GM23248 (cell line): Measurements from ENCODE around the gene SLC16A8. TPM values are rescaled to one million over a fixed set of nuclear protein-coding genes. Genes with fewer than 3 reads are reported as not detected.

Experiments used
- DNase-seq: peaks from one replicate; pipeline ENCODE4 v3.0.0-alpha.2; 2015
- H2AFZ ChIP-seq: fragments of 200-600 bp; sonication (generic); 2 replicates; pipeline ENCODE4 v1.6.1; 2016; ENCODE audit warnings: antibody characterized with exemption
- H3F3A ChIP-seq: fragments of 200-600 bp; sonication (generic); 2 replicates; pipeline ENCODE4 v1.6.1; 2016; ENCODE audit warnings: mild to moderate bottlenecking, antibody characterized with exemption, mixed run types; ENCODE audit not compliant: insufficient read depth
- H3K27ac ChIP-seq: fragments of 200-600 bp; sonication (generic); 2 replicates; pipeline ENCODE4 v1.5.1; 2016; ENCODE audit warnings: mild to moderate bottlenecking
- H3K27me3 ChIP-seq: fragments of 200-600 bp; sonication (generic); replicated peaks from 2 replicates; pipeline ENCODE4 v1.6.1; 2016; ENCODE audit warnings: mild to moderate bottlenecking; ENCODE audit not compliant: insufficient read depth
- H3K36me3 ChIP-seq: fragments of 200-600 bp; sonication (generic); 2 replicates; pipeline ENCODE4 v1.6.1; 2016; ENCODE audit warnings: low read depth, mild to moderate bottlenecking
- H3K4me1 ChIP-seq: fragments of 200-600 bp; sonication (generic); 2 replicates; pipeline ENCODE4 v1.6.1; 2016; ENCODE audit warnings: mild to moderate bottlenecking; ENCODE audit not compliant: insufficient read depth
- H3K4me2 ChIP-seq: fragments of 200-600 bp; sonication (generic); one replicate; pipeline ENCODE4 v1.6.1; 2016; ENCODE audit warnings: mild to moderate bottlenecking; ENCODE audit not compliant: unreplicated experiment
- H3K4me3 ChIP-seq: fragments of 200-600 bp; sonication (generic); 2 replicates; pipeline ENCODE4 v1.5.1; 2016; ENCODE audit warnings: mild to moderate bottlenecking
- H3K79me2 ChIP-seq: fragments of 200-600 bp; sonication (generic); 2 replicates; pipeline ENCODE4 v1.6.1; 2016; ENCODE audit warnings: mild to moderate bottlenecking; ENCODE audit not compliant: insufficient read depth
- H3K9ac ChIP-seq: fragments of 200-600 bp; sonication (generic); 2 replicates; pipeline ENCODE4 v1.6.1; 2016; ENCODE audit warnings: mild to moderate bottlenecking
- H3K9me2 ChIP-seq: fragments of 200-600 bp; sonication (generic); 2 replicates; pipeline ENCODE4 v1.6.1; 2016; ENCODE audit warnings: mixed run types, mild to moderate bottlenecking, moderate library complexity; ENCODE audit not compliant: insufficient read depth
- H3K9me3 ChIP-seq: fragments of 200-600 bp; sonication (generic); one replicate; pipeline ENCODE4 v1.6.1; 2017; ENCODE audit warnings: low read depth
- H4K20me1 ChIP-seq: fragments of 200-600 bp; sonication (generic); 2 replicates; pipeline ENCODE4 v1.6.0; 2016; ENCODE audit not compliant: insufficient read depth
- EZH2 ChIP-seq: fragments of 200-600 bp; sonication (generic); IDR thresholded peaks from 2 replicates; pipeline ENCODE4 v1.6.1; 2018; ENCODE audit warnings: antibody characterized with exemption, mild to moderate bottlenecking; ENCODE audit not compliant: insufficient read depth, poor library complexity, severe bottlenecking
- EZH2phosphoT487 ChIP-seq: fragments of 200-600 bp; sonication (generic); IDR thresholded peaks from 2 replicates; pipeline ENCODE4 v1.6.1; 2018; ENCODE audit warnings: antibody characterized with exemption, moderate library complexity, mild to moderate bottlenecking, low read depth; ENCODE audit not compliant: insufficient read depth
- WGBS, 2 experiments: methylation state at CpG; one replicate each; pipeline ENCODE4 v1.1.6; 2015 to 2017; ENCODE audit warnings: low lambda C conversion rate in 2 of 2, low coverage in 1 of 2; ENCODE audit errors: missing lambda C conversion rate in 2 of 2; 5-methylcytosine and 5-hydroxymethylcytosine counted together
- in situ Hi-C: fragments of 300-500 bp; cut with MboI; formaldehyde crosslinking; loops from 2 replicates; pipeline ENCODE4 v1.15.0; 2020
- polyA plus RNA-seq: library from polyadenylated mRNA; unstranded; fragments of >200 nt; fragmentation: Nextera tagmentation; extraction: Ambion mirVana; gene quantifications from 2 replicates; pipeline ENCODE4 v1.2.1, GENCODE V29; 2016
- total RNA-seq: library from RNA; depleted of rRNA; stranded (reverse); fragments of >200 nt; shearing (Covaris generic); gene quantifications from 2 replicates; pipeline ENCODE4 v1.2.3, GENCODE V29; 2014

The SLC16A8 gene
- total and polyA plus RNA-seq, 2 experiments from 2014 or later, result 1.3 to 1.4 TPM

- H3K9me2 ChIP-seq, result no peaks in the 10 kb centered on the region
- H3K27ac ChIP-seq, result no peak overlapping the region
- no peaks in the 10 kb centered on the region; the same call in 1 of the 2 replicates for H3K4me1 ChIP-seq
- H3K79me2 ChIP-seq, result no peaks in the 10 kb centered on the region
- H3K27me3 ChIP-seq, result no peaks in the 10 kb centered on the region
- H3K9ac ChIP-seq, result no peak overlapping the region
- no peaks in the 10 kb centered on the region for H3F3A ChIP-seq
- H3K4me2 ChIP-seq, result no peak overlapping the region
- no peaks in the 10 kb centered on the region for H4K20me1 ChIP-seq
- no peak overlapping the region for H2AFZ ChIP-seq
- in situ Hi-C loops, result no loop called here
- H3K4me3 ChIP-seq, result no peak overlapping the region
- 42 to 47% methylated on average over 27 to 30 of the region's 30 CpGs for WGBS, 2 experiments
- no peaks in the 10 kb centered on the region for H3K9me3 ChIP-seq
- H3K36me3 ChIP-seq, result no peaks in the 10 kb centered on the region
- TF ChIP-seq EZH2 (no peak), EZH2phosphoT487 (no peak)
- DNase-seq, result peak; percentile 73
Observed at GRCh38 chr22:38110863-38111852, 27.2 kb upstream of the SLC16A8 start.

- in situ Hi-C loops, result no loop called here
- H3K4me3 ChIP-seq, result no peak within 1 kb of the TSS
- no peaks in the 10 kb centered on the region for H3F3A ChIP-seq
- H3K9me3 ChIP-seq, result no peaks in the 10 kb centered on the region
- no peaks in the 10 kb centered on the region for H3K27me3 ChIP-seq
- DNase-seq, result no peak
- no peaks in the 10 kb centered on the region for H4K20me1 ChIP-seq
- H3K9ac ChIP-seq, result no peak within 1 kb of the TSS
- WGBS, 2 experiments, result 76 to 79% methylated on average over 17 to 19 of the region's 19 CpGs
- no peak within 1 kb of the TSS for H3K27ac ChIP-seq
- H3K4me2 ChIP-seq, result no peak within 1 kb of the TSS
- no peaks in the 10 kb centered on the region for H3K79me2 ChIP-seq
- TF ChIP-seq EZH2, result no peak
- no peak for TF ChIP-seq EZH2phosphoT487
- no peak within 1 kb of the TSS for H2AFZ ChIP-seq
- H3K4me1 ChIP-seq, result no peaks in the 10 kb centered on the region; the same call in 1 of the 2 replicates
- H3K36me3 ChIP-seq, result no peaks in the 10 kb centered on the region
- H3K9me2 ChIP-seq, result no peaks in the 10 kb centered on the region
Observed at GRCh38 chr22:38110008-38110862, 26.3 kb upstream of the SLC16A8 start, which contains the start of gene BAIAP2L2. TSS of gene BAIAP2L2 (minus strand) at chr22:38110684. CDS start at chr22:38110525, 159 bp downstream.

- Histone ChIP-seq H4K20me1 (no peaks in the 10 kb centered on the region), H3K4me1 (no peaks in the 10 kb centered on the region; the same call in 1 of the 2 replicates), H3K27ac (no peak overlapping the region), H3K36me3 (no peaks in the 10 kb centered on the region), H3K9me2 (no peaks in the 10 kb centered on the region), H3F3A (no peaks in the 10 kb centered on the region), H3K9ac (no peak overlapping the region), H3K4me3 (no peak overlapping the region), H3K9me3 (no peaks in the 10 kb centered on the region), H3K27me3 (no peaks in the 10 kb centered on the region), H3K79me2 (no peaks in the 10 kb centered on the region), H3K4me2 (no peak overlapping the region), H2AFZ (no peak overlapping the region)
- in situ Hi-C loops, result no loop called here
- 82 to 85% methylated on average over 22 of the region's 22 CpGs for WGBS, 2 experiments
- DNase-seq, result no peak
- TF ChIP-seq EZH2 (no peak), EZH2phosphoT487 (no peak)
Observed at GRCh38 chr22:38109371-38110001, 25.5 kb upstream of the SLC16A8 start.
